ENCODE measurements around the gene ACOT7.

- TF ChIP-seq CTCF (IDR thresholded peaks at IDR 0.05 in 8 of 11, conservative IDR thresholded peaks at IDR 0.05 in 3 of 11) = no peak
- no peak for TF ChIP-seq POLR2A (IDR thresholded peaks at IDR 0.05)
These were observed 98.5 kb downstream of the ACOT7 start for GRCh38 chr1:6294890-6295556.
